ENCODE measurements around the gene NFIC. TPM values are rescaled to one million over a fixed set of nuclear protein-coding genes. Genes with fewer than 3 reads are reported as not detected.

NFIC gene
- polyA plus RNA-seq, 1 of the 3 experiments (the other 2 are of a cell fraction) = 7.2 TPM

GRCh38 chr19:3324405-3324856, 42.0 kb upstream of the NFIC start:
- Histone ChIP-seq H3K79me2 (ENCODE audit: insufficient read depth) (no peaks in the 10 kb centered on the region), H3K27me3 (ENCODE audit: insufficient read depth) (peaks cover 15% of the 10 kb centered on the region; the same call in 1 of the 2 replicates), H3K36me3 (replicated peaks in 1 of 2; ENCODE audit: control insufficient read depth in 1 of 2, insufficient read depth in 2 of 2, low read length in 1 of 2) (no peaks in the 10 kb centered on the region), H3K9me3 (no peaks in the 10 kb centered on the region), H3F3A (replicated peaks; ENCODE audit: insufficient read depth) (peaks cover 4% of the 10 kb centered on the region), H3K27ac (ENCODE audit: low read depth in 2 of 2, low read length in 1 of 2) (no peak overlapping the region), H3K4me2 (no peak overlapping the region), H3K4me1 (ENCODE audit: control insufficient read depth in 1 of 2, insufficient read depth in 2 of 2, low read depth in 1 of 2, low read length in 1 of 2) (no peaks in the 10 kb centered on the region), H3K4me3 (ENCODE audit: low read depth in 2 of 2, low read length in 1 of 2) (no peak overlapping the region), H2AFZ (ENCODE audit: low read depth) (no peak overlapping the region), H3K9me2 (no peaks in the 10 kb centered on the region), H3K9ac (no peak overlapping the region), H4K20me1 (ENCODE audit: insufficient read depth) (no peaks in the 10 kb centered on the region)
- POLR2A ChIA-PET = no interaction called here
- DNase-seq = peak; percentile 74
- WGBS (ENCODE audit: low lambda C conversion rate) = 43% methylated on average over 5 of the region's 5 CpGs
- CTCF ChIA-PET = interaction anchor here (1.0 to 4.5 kb wide), 4 partner anchors 103 to 160 kb away, joined by 4 to 47 read pairs (median 8); no protein-coding TSS in a partner anchor
- peak; percentile 40; the same call in 1 of the 2 replicates for TF ChIP-seq SMC3 (IDR thresholded peaks at IDR 0.05; ENCODE audit: low read depth, low read length)
- TF ChIP-seq TCF12 (IDR thresholded peaks at IDR 0.05) = no peak
- 0 out of 2 replicates have a peak, but pooled peaks have one; percentile 8 for TF ChIP-seq RCOR1 (IDR thresholded peaks at IDR 0.05; ENCODE audit: low read length)
- no peak for TF ChIP-seq GABPA (IDR thresholded peaks at IDR 0.05; ENCODE audit: low read depth)
- TF ChIP-seq RAD21 (IDR thresholded peaks at IDR 0.05; ENCODE audit: low read length) = peak; percentile 33
- peak; percentile 80 for TF ChIP-seq CTCF (IDR thresholded peaks at IDR 0.05)

GRCh38 chr19:3325451-3325850, 40.9 kb upstream of the NFIC start:
- Histone ChIP-seq H3K4me3 (ENCODE audit: low read depth in 2 of 2, low read length in 1 of 2) (no peak overlapping the region), H3K79me2 (ENCODE audit: insufficient read depth) (no peaks in the 10 kb centered on the region), H3F3A (replicated peaks; ENCODE audit: insufficient read depth) (peaks cover 4% of the 10 kb centered on the region), H4K20me1 (ENCODE audit: insufficient read depth) (no peaks in the 10 kb centered on the region), H3K9me2 (no peaks in the 10 kb centered on the region), H3K4me2 (no peak overlapping the region), H3K9me3 (no peaks in the 10 kb centered on the region), H2AFZ (ENCODE audit: low read depth) (no peak overlapping the region), H3K27ac (ENCODE audit: low read depth in 2 of 2, low read length in 1 of 2) (no peak overlapping the region), H3K4me1 (ENCODE audit: control insufficient read depth in 1 of 2, insufficient read depth in 2 of 2, low read depth in 1 of 2, low read length in 1 of 2) (no peaks in the 10 kb centered on the region), H3K36me3 (replicated peaks in 1 of 2; ENCODE audit: control insufficient read depth in 1 of 2, insufficient read depth in 2 of 2, low read length in 1 of 2) (no peaks in the 10 kb centered on the region), H3K27me3 (ENCODE audit: insufficient read depth) (peaks cover 7% of the 10 kb centered on the region; the same call in 1 of the 2 replicates), H3K9ac (no peak overlapping the region)
- WGBS (ENCODE audit: low lambda C conversion rate) = 83% methylated on average over 1 of the region's 1 CpG
- ChIA-PET POLR2A (no interaction called here), CTCF (interaction anchor here (0.6 to 4.7 kb wide), 4 partner anchors 102 to 953 kb away, joined by 3 to 52 read pairs (median 44); partner anchors contain the start of gene SMIM44)
- no peak for DNase-seq
- TF ChIP-seq TCF12 (IDR thresholded peaks at IDR 0.05) = no peak
- no peak for TF ChIP-seq FOXM1 (IDR thresholded peaks at IDR 0.05; ENCODE audit: low read depth)
- TF ChIP-seq SMC3 (IDR thresholded peaks at IDR 0.05; ENCODE audit: low read depth, low read length) = no peak
- TF ChIP-seq, protein P1, sequence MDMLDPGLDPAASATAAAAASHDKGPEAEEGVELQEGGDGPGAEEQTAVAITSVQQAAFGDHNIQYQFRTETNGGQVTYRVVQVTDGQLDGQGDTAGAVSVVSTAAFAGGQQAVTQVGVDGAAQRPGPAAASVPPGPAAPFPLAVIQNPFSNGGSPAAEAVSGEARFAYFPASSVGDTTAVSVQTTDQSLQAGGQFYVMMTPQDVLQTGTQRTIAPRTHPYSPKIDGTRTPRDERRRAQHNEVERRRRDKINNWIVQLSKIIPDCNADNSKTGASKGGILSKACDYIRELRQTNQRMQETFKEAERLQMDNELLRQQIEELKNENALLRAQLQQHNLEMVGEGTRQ (IDR thresholded peaks at IDR 0.05; ENCODE audit: borderline replicate concordance, low read depth, low read length) = no peak
- TF ChIP-seq EP300 (IDR thresholded peaks at IDR 0.05; ENCODE audit: borderline replicate concordance in 1 of 2, low read depth in 1 of 2, low read length in 1 of 2) = no peak
- no peak for TF ChIP-seq NFIC (IDR thresholded peaks at IDR 0.05; ENCODE audit: borderline replicate concordance)
- TF ChIP-seq RCOR1 (IDR thresholded peaks at IDR 0.05; ENCODE audit: low read length) = no peak
- no peak for TF ChIP-seq TAF1 (IDR thresholded peaks at IDR 0.05; ENCODE audit: borderline replicate concordance, low read depth, low read length)
- no peak for TF ChIP-seq SIN3A (IDR thresholded peaks at IDR 0.05; ENCODE audit: borderline replicate concordance, low read depth, low read length)
- TF ChIP-seq CHD2 (IDR thresholded peaks at IDR 0.05; ENCODE audit: low read length, partially characterized antibody) = no peak
- TF ChIP-seq YY1 (IDR thresholded peaks at IDR 0.05; ENCODE audit: low read depth) = no peak
- TF ChIP-seq, protein P2, sequence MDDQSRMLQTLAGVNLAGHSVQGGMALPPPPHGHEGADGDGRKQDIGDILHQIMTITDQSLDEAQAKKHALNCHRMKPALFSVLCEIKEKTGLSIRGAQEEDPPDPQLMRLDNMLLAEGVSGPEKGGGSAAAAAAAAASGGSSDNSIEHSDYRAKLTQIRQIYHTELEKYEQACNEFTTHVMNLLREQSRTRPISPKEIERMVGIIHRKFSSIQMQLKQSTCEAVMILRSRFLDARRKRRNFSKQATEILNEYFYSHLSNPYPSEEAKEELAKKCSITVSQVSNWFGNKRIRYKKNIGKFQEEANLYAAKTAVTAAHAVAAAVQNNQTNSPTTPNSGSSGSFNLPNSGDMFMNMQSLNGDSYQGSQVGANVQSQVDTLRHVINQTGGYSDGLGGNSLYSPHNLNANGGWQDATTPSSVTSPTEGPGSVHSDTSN (IDR thresholded peaks at IDR 0.05) = no peak
- no peak for TF ChIP-seq RXRA (IDR thresholded peaks at IDR 0.05; ENCODE audit: borderline replicate concordance, low read depth)
- TF ChIP-seq MXI1 (IDR thresholded peaks at IDR 0.05; ENCODE audit: low read depth, low read length) = no peak
- no peak for TF ChIP-seq NRF1 (IDR thresholded peaks at IDR 0.05; ENCODE audit: low read depth, low read length)
- TF ChIP-seq, protein P3, sequence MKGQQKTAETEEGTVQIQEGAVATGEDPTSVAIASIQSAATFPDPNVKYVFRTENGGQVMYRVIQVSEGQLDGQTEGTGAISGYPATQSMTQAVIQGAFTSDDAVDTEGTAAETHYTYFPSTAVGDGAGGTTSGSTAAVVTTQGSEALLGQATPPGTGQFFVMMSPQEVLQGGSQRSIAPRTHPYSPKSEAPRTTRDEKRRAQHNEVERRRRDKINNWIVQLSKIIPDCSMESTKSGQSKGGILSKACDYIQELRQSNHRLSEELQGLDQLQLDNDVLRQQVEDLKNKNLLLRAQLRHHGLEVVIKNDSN (IDR thresholded peaks at IDR 0.05; ENCODE audit: borderline replicate concordance, low read depth) = no peak
- TF ChIP-seq, protein P4, sequence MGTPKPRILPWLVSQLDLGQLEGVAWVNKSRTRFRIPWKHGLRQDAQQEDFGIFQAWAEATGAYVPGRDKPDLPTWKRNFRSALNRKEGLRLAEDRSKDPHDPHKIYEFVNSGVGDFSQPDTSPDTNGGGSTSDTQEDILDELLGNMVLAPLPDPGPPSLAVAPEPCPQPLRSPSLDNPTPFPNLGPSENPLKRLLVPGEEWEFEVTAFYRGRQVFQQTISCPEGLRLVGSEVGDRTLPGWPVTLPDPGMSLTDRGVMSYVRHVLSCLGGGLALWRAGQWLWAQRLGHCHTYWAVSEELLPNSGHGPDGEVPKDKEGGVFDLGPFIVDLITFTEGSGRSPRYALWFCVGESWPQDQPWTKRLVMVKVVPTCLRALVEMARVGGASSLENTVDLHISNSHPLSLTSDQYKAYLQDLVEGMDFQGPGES (IDR thresholded peaks at IDR 0.05; ENCODE audit: low read depth, low read length) = no peak

All from SK-N-SH (cell line).